ENCODE results near the gene CDC42BPB. TPM values are rescaled to one million over a fixed set of nuclear protein-coding genes. Genes with fewer than 3 reads are reported as not detected.

Gene CDC42BPB
- polyA plus RNA-seq, 1 donor (not counting 4 experiments of a cell fraction or from before 2014, with no cell fraction given) = 41.3 TPM

GRCh38 chr14:103084021-103084919 is 26.9 kb upstream of the CDC42BPB start, which contains the start of gene LBHD2:
Gene LBHD2 (plus strand): TSS chr14:103084210. CDS start chr14:103086013, 1,803 bp downstream.
- Histone ChIP-seq H3K9me1 (ENCODE audit: control insufficient read depth, extremely low read depth, insufficient read depth, low read length) (no peaks in the 10 kb centered on the region), H3K9me3 (ENCODE audit: control insufficient read depth, low read depth, low read length) (no peaks in the 10 kb centered on the region), H3K9ac (ENCODE audit: control insufficient read depth, extremely low read depth, insufficient read depth, low read length) (no peak within 1 kb of the TSS), H4K20me1 (ENCODE audit: control insufficient read depth, extremely low read depth, insufficient read depth, low read length) (no peaks in the 10 kb centered on the region), H3K4me3 (ENCODE audit: control insufficient read depth in 2 of 3, extremely low read depth in 1 of 3, insufficient read depth in 2 of 3, low read depth in 1 of 3, low read length in 3 of 3) (no peak within 1 kb of the TSS), H3K4me1 (ENCODE audit: control insufficient read depth, extremely low read depth, insufficient read depth, low read length) (no peaks in the 10 kb centered on the region), H3K27ac (ENCODE audit: control insufficient read depth, insufficient read depth, low read length) (no peak within 1 kb of the TSS), H3K27me3 (ENCODE audit: control insufficient read depth, extremely low read depth, insufficient read depth, low read length) (peaks cover 28% of the 10 kb centered on the region), H3K79me2 (ENCODE audit: control insufficient read depth, insufficient read depth, low read length) (no peaks in the 10 kb centered on the region), H2AFZ (ENCODE audit: control insufficient read depth, low read length) (no peak within 1 kb of the TSS), H3K4me2 (ENCODE audit: control insufficient read depth, extremely low read depth, insufficient read depth, low read depth, low read length) (no peak within 1 kb of the TSS), H3K36me3 (ENCODE audit: control insufficient read depth in 2 of 2, extremely low read depth in 1 of 2, insufficient read depth in 2 of 2, low read length in 2 of 2) (no peaks in the 10 kb centered on the region)
- TF ChIP-seq EZH2 (IDR thresholded peaks at IDR 0.05; ENCODE audit: low read length) (peak; percentile 9), CTCF (optimal IDR thresholded peaks at IDR 0.05 in 1 of 3, IDR thresholded peaks at IDR 0.05 in 1 of 3, conservative IDR thresholded peaks at IDR 0.05 in 1 of 3; ENCODE audit: extremely low read depth in 1 of 3, insufficient read depth in 2 of 3, low read length in 3 of 3) (no peak)
- dilution Hi-C loops (cut with MboI; ENCODE audit: extremely low pct_ligation_motif_present, low sequenced_read_pairs) = no loop called here
- FAIRE-seq (no peak), DNase-seq (ENCODE audit: low read depth, low spot score) (no peak)

- DNase-seq (ENCODE audit: low read depth, low spot score) = no peak
- no peaks in the 10 kb centered on the region for H3K4me1 ChIP-seq (ENCODE audit: control insufficient read depth, extremely low read depth, insufficient read depth, low read length)
- H3K27me3 ChIP-seq (ENCODE audit: control insufficient read depth, extremely low read depth, insufficient read depth, low read length) = peaks cover 31% of the 10 kb centered on the region
- TF ChIP-seq CTCF (optimal IDR thresholded peaks at IDR 0.05 in 1 of 3, IDR thresholded peaks at IDR 0.05 in 1 of 3, conservative IDR thresholded peaks at IDR 0.05 in 1 of 3; ENCODE audit: extremely low read depth in 1 of 3, insufficient read depth in 2 of 3, low read length in 3 of 3) = no peak
- TF ChIP-seq EZH2 (IDR thresholded peaks at IDR 0.05; ENCODE audit: low read length) = no peak
- H3K4me2 ChIP-seq (ENCODE audit: control insufficient read depth, extremely low read depth, insufficient read depth, low read depth, low read length) = no peak overlapping the region
- dilution Hi-C loops (cut with MboI; ENCODE audit: extremely low pct_ligation_motif_present, low sequenced_read_pairs) = no loop called here
- no peak overlapping the region for H3K4me3 ChIP-seq (ENCODE audit: control insufficient read depth in 2 of 3, extremely low read depth in 1 of 3, insufficient read depth in 2 of 3, low read depth in 1 of 3, low read length in 3 of 3)
- H3K79me2 ChIP-seq (ENCODE audit: control insufficient read depth, insufficient read depth, low read length) = no peaks in the 10 kb centered on the region
- no peak overlapping the region for H3K9ac ChIP-seq (ENCODE audit: control insufficient read depth, extremely low read depth, insufficient read depth, low read length)
- no peak overlapping the region for H2AFZ ChIP-seq (ENCODE audit: control insufficient read depth, low read length)
- no peaks in the 10 kb centered on the region for H3K36me3 ChIP-seq (ENCODE audit: control insufficient read depth in 2 of 2, extremely low read depth in 1 of 2, insufficient read depth in 2 of 2, low read length in 2 of 2)
- no peak for FAIRE-seq
- no peaks in the 10 kb centered on the region for H3K9me1 ChIP-seq (ENCODE audit: control insufficient read depth, extremely low read depth, insufficient read depth, low read length)
- no peaks in the 10 kb centered on the region for H3K9me3 ChIP-seq (ENCODE audit: control insufficient read depth, low read depth, low read length)
- no peaks in the 10 kb centered on the region for H4K20me1 ChIP-seq (ENCODE audit: control insufficient read depth, extremely low read depth, insufficient read depth, low read length)
- H3K27ac ChIP-seq (ENCODE audit: control insufficient read depth, insufficient read depth, low read length) = no peak overlapping the region
Observed at GRCh38 chr14:103081951-103082350, 24.6 kb upstream of the CDC42BPB start.
